ENCODE results near the gene RACGAP1. TPM values are rescaled to one million over a fixed set of nuclear protein-coding genes. Genes with fewer than 3 reads are reported as not detected.

RACGAP1 gene
- total and polyA plus RNA-seq, 2 donors (not counting 1 experiment from before 2014, with no cell fraction given) = 4.1 to 14.2 TPM

DNA sequence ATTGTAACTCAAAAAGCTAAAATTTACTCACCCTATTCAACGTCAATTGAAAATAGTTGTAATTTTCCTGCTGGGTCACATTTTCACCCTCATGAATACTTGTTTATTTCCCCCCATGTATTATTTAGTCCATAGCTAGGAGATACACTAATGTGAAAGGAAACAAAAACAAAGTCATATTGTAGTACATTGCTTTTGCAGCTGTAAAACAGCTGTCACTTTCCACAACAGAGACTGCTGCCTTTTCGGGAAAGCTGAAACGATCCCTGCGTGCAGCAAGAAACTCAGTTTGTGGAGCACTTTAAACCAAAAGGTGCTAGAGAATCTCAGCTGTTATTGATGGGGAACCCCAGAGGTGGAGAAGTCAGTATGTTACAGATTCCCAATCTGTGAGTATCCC is 4.3 kb downstream of the RACGAP1 start:
- no peak overlapping the region for H3K4me3 Mint-ChIP-seq

DNA sequence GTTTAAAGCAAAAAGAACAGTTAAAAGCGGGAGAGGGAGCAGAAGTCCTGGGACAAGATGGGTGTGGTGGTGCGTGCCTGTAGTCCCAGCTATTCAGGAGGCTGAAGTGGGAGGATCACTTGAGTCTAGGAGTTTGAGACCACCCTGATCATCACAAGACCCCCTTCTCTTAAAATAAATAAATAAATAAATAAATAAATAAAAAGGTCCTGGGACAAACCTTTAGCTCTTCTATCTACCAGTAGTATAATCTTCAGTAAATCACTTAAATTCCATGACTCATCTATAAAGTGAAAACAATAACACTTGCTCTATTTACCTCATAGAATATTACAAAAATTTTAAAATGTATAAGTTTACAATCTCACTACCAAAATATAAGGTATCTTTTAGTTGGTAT is 5.8 kb downstream of the RACGAP1 start:
- H3K4me2 ChIP-seq (replicated peaks; ENCODE audit: low read depth, low read length, poor library complexity, severe bottlenecking) = no peak overlapping the region
- H3K9ac ChIP-seq (ENCODE audit: low read length) = no peak overlapping the region
- no peak overlapping the region for H3K27ac ChIP-seq (ENCODE audit: low read length in 2 of 2)
- Mint-ChIP-seq H3K4me3 (no peak overlapping the region), H3K9me3 (ENCODE audit: insufficient read depth) (no peaks in the 10 kb centered on the region), H3K27ac (no peak overlapping the region), H3K4me1 (peaks cover 7% of the 10 kb centered on the region), H3K27me3 (no peaks in the 10 kb centered on the region)
- H3K36me3 ChIP-seq (replicated peaks in 1 of 2; ENCODE audit: control extremely low read depth in 1 of 2, control insufficient read depth in 1 of 2, extremely low read depth in 1 of 2, insufficient read depth in 2 of 2, low read length in 1 of 2) = no peaks in the 10 kb centered on the region
- ChIA-PET CTCF (interaction anchor here (1.6 to 2.3 kb wide), 2 partner anchors 10 to 51 kb away, joined by 4 to 5 read pairs; no protein-coding TSS in a partner anchor), POLR2A (no interaction called here)
- no peaks in the 10 kb centered on the region for H3K9me3 ChIP-seq (ENCODE audit: control extremely low read depth in 1 of 3, control insufficient read depth in 2 of 3, insufficient read depth in 1 of 3, low read length in 2 of 3)
- H2AFZ ChIP-seq (ENCODE audit: insufficient read depth, low read depth, low read length, poor library complexity, severe bottlenecking) = no peak overlapping the region
- ATAC-seq (ENCODE audit: low read depth) = no peak
- H4K20me1 ChIP-seq (ENCODE audit: control insufficient read depth, insufficient read depth, low read length, poor library complexity, severe bottlenecking) = no peaks in the 10 kb centered on the region
- intact Hi-C loops (cut with micrococcal nuclease) = no loop called here
- no peaks in the 10 kb centered on the region for H3K27me3 ChIP-seq (replicated peaks in 1 of 4; ENCODE audit: control extremely low read depth in 1 of 4, control insufficient read depth in 3 of 4, insufficient read depth in 4 of 4, low read length in 3 of 4)
- WGBS (ENCODE audit: insufficient coverage) = no CpG with 5 or more reads among the region's 2 CpGs
- peaks cover 67% of the 10 kb centered on the region for H3K79me2 ChIP-seq (ENCODE audit: control insufficient read depth, insufficient read depth, low read length)
- no peak overlapping the region for H3K4me3 ChIP-seq (ENCODE audit: control extremely low read depth in 1 of 5, extremely low read depth in 1 of 5, insufficient read depth in 1 of 5, low read depth in 2 of 5, low read length in 4 of 5)
- TF ChIP-seq, protein P1, sequence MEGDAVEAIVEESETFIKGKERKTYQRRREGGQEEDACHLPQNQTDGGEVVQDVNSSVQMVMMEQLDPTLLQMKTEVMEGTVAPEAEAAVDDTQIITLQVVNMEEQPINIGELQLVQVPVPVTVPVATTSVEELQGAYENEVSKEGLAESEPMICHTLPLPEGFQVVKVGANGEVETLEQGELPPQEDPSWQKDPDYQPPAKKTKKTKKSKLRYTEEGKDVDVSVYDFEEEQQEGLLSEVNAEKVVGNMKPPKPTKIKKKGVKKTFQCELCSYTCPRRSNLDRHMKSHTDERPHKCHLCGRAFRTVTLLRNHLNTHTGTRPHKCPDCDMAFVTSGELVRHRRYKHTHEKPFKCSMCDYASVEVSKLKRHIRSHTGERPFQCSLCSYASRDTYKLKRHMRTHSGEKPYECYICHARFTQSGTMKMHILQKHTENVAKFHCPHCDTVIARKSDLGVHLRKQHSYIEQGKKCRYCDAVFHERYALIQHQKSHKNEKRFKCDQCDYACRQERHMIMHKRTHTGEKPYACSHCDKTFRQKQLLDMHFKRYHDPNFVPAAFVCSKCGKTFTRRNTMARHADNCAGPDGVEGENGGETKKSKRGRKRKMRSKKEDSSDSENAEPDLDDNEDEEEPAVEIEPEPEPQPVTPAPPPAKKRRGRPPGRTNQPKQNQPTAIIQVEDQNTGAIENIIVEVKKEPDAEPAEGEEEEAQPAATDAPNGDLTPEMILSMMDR (IDR thresholded peaks at IDR 0.05) = no peak
- TF ChIP-seq EZH2 (IDR thresholded peaks at IDR 0.05; ENCODE audit: borderline replicate concordance, insufficient read depth, low read depth, low read length, poor library complexity, severe bottlenecking) = no peak
- H3K4me1 ChIP-seq (ENCODE audit: control insufficient read depth in 2 of 2, insufficient read depth in 2 of 2, low read length in 2 of 2) = peaks cover under 1 to 4% of the 10 kb centered on the region in 2 donors
- no peak for DNase-seq

More for the DNA sequence above, 4.3 kb downstream of the RACGAP1 start:
- TF ChIP-seq, protein P1 (IDR thresholded peaks at IDR 0.05) = no peak
- no peak for TF ChIP-seq EZH2 (IDR thresholded peaks at IDR 0.05; ENCODE audit: borderline replicate concordance, insufficient read depth, low read depth, low read length, poor library complexity, severe bottlenecking)
- no peaks in the 10 kb centered on the region for H3K27me3 ChIP-seq (replicated peaks in 1 of 4; ENCODE audit: control extremely low read depth in 1 of 4, control insufficient read depth in 3 of 4, insufficient read depth in 4 of 4, low read length in 3 of 4)
- no peak overlapping the region for H3K27ac ChIP-seq (ENCODE audit: low read length in 2 of 2)
- ChIA-PET CTCF (interaction anchor here (0.9 to 2.0 kb wide), 4 partner anchors 17 to 55 kb away, joined by 3 to 7 read pairs (median 5); no protein-coding TSS in a partner anchor), POLR2A (interaction anchor here (0.5 kb wide), 1 partner anchor 27 kb away, joined by 4 read pairs; no protein-coding TSS in a partner anchor)
- ATAC-seq (ENCODE audit: low read depth) (no peak), DNase-seq (no peak)
- H3K9me3 Mint-ChIP-seq (ENCODE audit: insufficient read depth) = no peaks in the 10 kb centered on the region
- H2AFZ ChIP-seq (ENCODE audit: insufficient read depth, low read depth, low read length, poor library complexity, severe bottlenecking) = no peak overlapping the region
- H3K4me2 ChIP-seq (replicated peaks; ENCODE audit: low read depth, low read length, poor library complexity, severe bottlenecking) = no peak overlapping the region
- H3K79me2 ChIP-seq (ENCODE audit: control insufficient read depth, insufficient read depth, low read length) = peaks cover 70% of the 10 kb centered on the region
- H4K20me1 ChIP-seq (ENCODE audit: control insufficient read depth, insufficient read depth, low read length, poor library complexity, severe bottlenecking) = no peaks in the 10 kb centered on the region
- H3K9ac ChIP-seq (ENCODE audit: low read length) = no peak overlapping the region
- H3K27me3 Mint-ChIP-seq = no peaks in the 10 kb centered on the region
- WGBS (ENCODE audit: insufficient coverage) = 95% methylated on average over 3 of the region's 4 CpGs
- peaks cover 8 to 10% of the 10 kb centered on the region in 2 donors for H3K4me1 ChIP-seq (ENCODE audit: control insufficient read depth in 2 of 2, insufficient read depth in 2 of 2, low read length in 2 of 2)
- peaks cover 17% of the 10 kb centered on the region for H3K4me1 Mint-ChIP-seq
- H3K27ac Mint-ChIP-seq = no peak overlapping the region
- no peaks in the 10 kb centered on the region for H3K9me3 ChIP-seq (ENCODE audit: control extremely low read depth in 1 of 3, control insufficient read depth in 2 of 3, insufficient read depth in 1 of 3, low read length in 2 of 3)
- no peaks in the 10 kb centered on the region for H3K36me3 ChIP-seq (replicated peaks in 1 of 2; ENCODE audit: control extremely low read depth in 1 of 2, control insufficient read depth in 1 of 2, extremely low read depth in 1 of 2, insufficient read depth in 2 of 2, low read length in 1 of 2)
- H3K4me3 ChIP-seq (ENCODE audit: control extremely low read depth in 1 of 5, extremely low read depth in 1 of 5, insufficient read depth in 1 of 5, low read depth in 2 of 5, low read length in 4 of 5) = no peak overlapping the region
- intact Hi-C loops (cut with micrococcal nuclease) = no loop called here

Data from B cell (primary cell).